SK-N-SH (cell line): Measurements from ENCODE around the gene FOXF2. TPM values are rescaled to one million over a fixed set of nuclear protein-coding genes. Genes with fewer than 3 reads are reported as not detected.

Experiments used
- CTCF ChIA-PET: fragments of 300-600, 350-600 bp; formaldehyde crosslinking; extraction: SDS; loops from one replicate; lab custom pipeline; 2021; lab: Yijun Ruan, JAX
- POLR2A ChIA-PET: fragments of 350-600 bp; sonication (Branson Sonifier 250); formaldehyde crosslinking; extraction: SDS; loops from one replicate; lab custom pipeline; 2020; ENCODE audit warnings: antibody characterized with exemption, inconsistent platforms; lab: Yijun Ruan, JAX
- DNase-seq: peaks from one replicate; pipeline ENCODE4 v3.0.0; 2012
- H2AFZ ChIP-seq: fragments of 200-600 bp; sonication (generic); 2 replicates; pipeline ENCODE4 v1.8.1; 2016; ENCODE audit warnings: antibody characterized with exemption, mild to moderate bottlenecking, low read depth
- H3F3A ChIP-seq: fragments of 200-600 bp; sonication (generic); replicated peaks from 2 replicates; pipeline ENCODE3; 2016; ENCODE audit warnings: antibody characterized with exemption, mild to moderate bottlenecking; ENCODE audit not compliant: insufficient read depth
- H3K27ac ChIP-seq, 2 experiments: fragments of 200-500 bp in 1 of 2; fragments of 200-600 bp in 1 of 2; sonication (Bioruptor generic) in 1 of 2; sonication (generic), shearing (Covaris generic) in 1 of 2; 2 replicates each; pipeline versions ENCODE4 v1.5.1 to v1.6.1; 2014 to 2016; ENCODE audit warnings: low read depth in 2 of 2, inconsistent platforms in 1 of 2, low read length in 1 of 2, mild to moderate bottlenecking in 1 of 2, mixed read lengths in 1 of 2
- H3K27me3 ChIP-seq: fragments of 200-600 bp; sonication (generic), shearing (Covaris generic); 2 replicates; pipeline ENCODE4 v1.6.1; 2016; ENCODE audit warnings: mixed run types; ENCODE audit not compliant: insufficient read depth
- H3K36me3 ChIP-seq, 2 experiments: fragments of 200-500 bp in 1 of 2; fragments of 200-600 bp in 1 of 2; sonication (Bioruptor generic) in 1 of 2; sonication (generic) in 1 of 2; replicated peaks in 1 of 2; 2 replicates each; pipeline versions ENCODE3 to v1.5.1; 2014 to 2016; ENCODE audit warnings: low read length in 1 of 2, mild to moderate bottlenecking in 1 of 2; ENCODE audit not compliant: insufficient read depth in 2 of 2, control insufficient read depth in 1 of 2
- H3K4me1 ChIP-seq, 2 experiments: fragments of 200-500 bp in 1 of 2; fragments of 200-600 bp in 1 of 2; sonication (Bioruptor generic) in 1 of 2; sonication (generic), shearing (Covaris generic) in 1 of 2; 2 replicates each; pipeline versions ENCODE4 v1.5.1 to v1.6.1; 2014 to 2016; ENCODE audit warnings: low read depth in 1 of 2, low read length in 1 of 2, mixed run types in 1 of 2; ENCODE audit not compliant: insufficient read depth in 2 of 2, control insufficient read depth in 1 of 2
- H3K4me2 ChIP-seq: fragments of 200-600 bp; sonication (generic), shearing (Covaris generic); 2 replicates; pipeline ENCODE4 v1.6.1; 2017; ENCODE audit warnings: mixed run types
- H3K4me3 ChIP-seq, 2 experiments: fragments of 200-500 bp in 1 of 2; fragments of 200-600 bp in 1 of 2; sonication (Bioruptor generic) in 1 of 2; sonication (generic), shearing (Covaris generic) in 1 of 2; 2 replicates each; pipeline versions ENCODE4 v1.5.1 to v1.8.1; 2014 to 2016; ENCODE audit warnings: low read depth in 2 of 2, inconsistent platforms in 1 of 2, low read length in 1 of 2, mild to moderate bottlenecking in 1 of 2, mixed read lengths in 1 of 2, moderate library complexity in 1 of 2
- H3K79me2 ChIP-seq: fragments of 200-600 bp; sonication (generic); 2 replicates; pipeline ENCODE4 v1.8.1; 2017; ENCODE audit warnings: mild to moderate bottlenecking; ENCODE audit not compliant: insufficient read depth
- H3K9ac ChIP-seq: fragments of 200-600 bp; sonication (generic); 2 replicates; pipeline ENCODE4 v1.6.1; 2017; ENCODE audit warnings: mixed run types
- H3K9me2 ChIP-seq: fragments of 200-600 bp; sonication (generic); 2 replicates; pipeline ENCODE4 v1.6.1; 2017; ENCODE audit warnings: mixed run types
- H3K9me3 ChIP-seq: fragments of 200-600 bp; sonication (generic); 2 replicates; pipeline ENCODE4 v1.6.1; 2017; ENCODE audit warnings: mixed run types, mild to moderate bottlenecking, moderate library complexity
- H4K20me1 ChIP-seq: fragments of 200-600 bp; sonication (generic); 2 replicates; pipeline ENCODE4 v1.6.1; 2017; ENCODE audit warnings: mild to moderate bottlenecking, mixed run types; ENCODE audit not compliant: insufficient read depth
- CTCF ChIP-seq: fragments of 200-600 bp; sonication (generic); IDR thresholded peaks from 2 replicates; pipeline ENCODE4 v1.6.1; 2017; ENCODE audit warnings: antibody characterized with exemption, mild to moderate bottlenecking, moderate library complexity
- ELF1 ChIP-seq: IDR thresholded peaks from 2 replicates; pipeline ENCODE4 v1.4.0; 2012
- GABPA ChIP-seq: IDR thresholded peaks from 2 replicates; pipeline ENCODE4 v1.4.0; 2012; ENCODE audit warnings: low read depth, mild to moderate bottlenecking
- GATA2 ChIP-seq: sonication (generic); formaldehyde crosslinking; IDR thresholded peaks from 2 replicates; pipeline ENCODE4 v1.5.0; 2020; ENCODE audit warnings: mild to moderate bottlenecking, missing genetic modification reagents
- IRF3 ChIP-seq: fragments of 150-350 bp; IDR thresholded peaks from 2 replicates; pipeline ENCODE4 v1.6.1; 2016; ENCODE audit warnings: mild to moderate bottlenecking, low read depth, low read length
- MAX ChIP-seq: IDR thresholded peaks from 2 replicates; pipeline ENCODE4 v1.4.0; 2012; ENCODE audit warnings: low read depth
- MXI1 ChIP-seq: IDR thresholded peaks from 2 replicates; pipeline ENCODE4 v1.6.1; 2012; ENCODE audit warnings: mild to moderate bottlenecking, low read depth, low read length, improper control_type of control experiment
- NRF1 ChIP-seq: IDR thresholded peaks from 2 replicates; pipeline ENCODE4 v1.6.1; 2012; ENCODE audit warnings: low read depth, mild to moderate bottlenecking, low read length
- ZBTB33 ChIP-seq: IDR thresholded peaks from 2 replicates; pipeline ENCODE4 v1.4.0; 2012; ENCODE audit warnings: low read depth, borderline replicate concordance
- WGBS: methylation state at CpG from one replicate; pipeline ENCODE4 v1.1.6; 2017; ENCODE audit warnings: low lambda C conversion rate; 5-methylcytosine and 5-hydroxymethylcytosine counted together
- polyA plus RNA-seq, 3 experiments: library from polyadenylated mRNA; depleted of rRNA; stranded (reverse); fragments of >200 nt; gene quantifications; 2 replicates each; pipeline ENCODE4 v1.2.3, GENCODE V29; 2012

FOXF2 gene
- polyA plus RNA-seq, 1 of the 3 experiments (the other 2 are of a cell fraction), result not detected

GRCh38 chr6:1363729-1364572 lies 25.4 kb upstream of the FOXF2 start:
- no peak overlapping the region for H3K4me2 ChIP-seq

GRCh38 chr6:1364791-1365190 lies 24.6 kb upstream of the FOXF2 start:
- Histone ChIP-seq H3K36me3 (no peaks in the 10 kb centered on the region), H3K4me3 (no peak overlapping the region), H3K79me2 (no peaks in the 10 kb centered on the region), H3K9me3 (no peaks in the 10 kb centered on the region), H3K9me2 (no peaks in the 10 kb centered on the region), H3K27ac (no peak overlapping the region), H2AFZ (no peak overlapping the region), H3F3A (no peaks in the 10 kb centered on the region), H3K27me3 (peaks cover 24% of the 10 kb centered on the region), H3K4me1 (no peaks in the 10 kb centered on the region), H3K4me2 (no peak overlapping the region), H3K9ac (no peak overlapping the region), H4K20me1 (no peaks in the 10 kb centered on the region)
- DNase-seq, result no peak
- WGBS, result 8% methylated on average over 2 of the region's 2 CpGs
- TF ChIP-seq ELF1, result no peak
- no peak for TF ChIP-seq MAX
- no peak for TF ChIP-seq GATA2 (CRISPR knock-in tag)
- no peak for TF ChIP-seq ZBTB33
- no peak for TF ChIP-seq NRF1
- no peak for TF ChIP-seq MXI1
- ChIA-PET CTCF (interaction anchor here (0.9 to 1.4 kb wide), 2 partner anchors 13 to 40 kb away, joined by 3 to 4 read pairs; no protein-coding TSS in a partner anchor), POLR2A (no interaction called here)

More at GRCh38 chr6:1363729-1364572, 25.4 kb upstream of the FOXF2 start:
- WGBS, result 3% methylated on average over 16 of the region's 16 CpGs
- TF ChIP-seq GABPA, result no peak
- TF ChIP-seq IRF3, result no peak
- TF ChIP-seq CTCF, result peak; percentile 25
- no peak for TF ChIP-seq MXI1
- peaks cover 21% of the 10 kb centered on the region for H3K27me3 ChIP-seq
- H3K36me3 ChIP-seq, result no peaks in the 10 kb centered on the region
- H4K20me1 ChIP-seq, result no peaks in the 10 kb centered on the region
- ChIA-PET CTCF (interaction anchor here (0.9 to 1.4 kb wide), 3 partner anchors 14 to 39 kb away, joined by 3 to 4 read pairs (median 4); no protein-coding TSS in a partner anchor), POLR2A (no interaction called here)
- no peak overlapping the region for H3K4me3 ChIP-seq
- H3K4me1 ChIP-seq, result no peaks in the 10 kb centered on the region
- H3K27ac ChIP-seq, result no peak overlapping the region
- H3K9ac ChIP-seq, result no peak overlapping the region
- no peaks in the 10 kb centered on the region for H3K9me3 ChIP-seq
- no peak for DNase-seq
- H2AFZ ChIP-seq, result no peak overlapping the region
- no peaks in the 10 kb centered on the region for H3K79me2 ChIP-seq
- H3F3A ChIP-seq, result no peaks in the 10 kb centered on the region
- H3K9me2 ChIP-seq, result no peaks in the 10 kb centered on the region
